Measurements from ENCODE around the gene KRTAP10-12.

GRCh38 chr21:44703731-44704635 lies 7.0 kb downstream of the KRTAP10-12 start:
- TF ChIP-seq POLR2AphosphoS5 (IDR thresholded peaks at IDR 0.05; ENCODE audit: low read depth, low read length) (no peak), POLR2A (IDR thresholded peaks at IDR 0.05; ENCODE audit: low read depth, low read length) (no peak), TAF1 (IDR thresholded peaks at IDR 0.05; ENCODE audit: borderline replicate concordance, low read depth, low read length) (no peak)

All from GM12892 (cell line).